Measurements from ENCODE around the gene ARHGEF6.

DNA sequence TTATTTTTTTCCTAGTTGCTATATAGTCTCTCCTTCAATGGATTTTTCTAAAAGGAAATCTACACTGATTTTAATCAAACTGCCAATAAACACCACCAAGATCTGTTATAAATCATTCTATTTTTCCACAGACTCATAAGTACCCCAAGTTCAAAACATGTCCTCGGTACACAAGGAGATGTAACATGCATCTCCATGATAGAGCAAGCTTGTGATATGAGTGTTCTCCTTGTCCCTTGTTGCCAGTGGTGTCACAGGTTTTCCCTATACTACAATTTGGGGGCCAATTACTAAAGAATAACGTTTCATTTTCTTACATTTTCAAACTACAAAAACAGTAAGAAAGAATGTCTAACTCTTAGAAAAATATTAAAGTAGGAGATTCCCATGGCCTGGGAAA is 491 bp downstream of the ARHGEF6 start:
- TF ChIP-seq EZH2phosphoT487 (IDR thresholded peaks at IDR 0.05; ENCODE audit: borderline replicate concordance) (no peak), CTCF (conservative IDR thresholded peaks at IDR 0.05; ENCODE audit: low read length) (no peak)

Data from Loucy (cell line).